ENCODE data around the gene WDFY4. TPM values are rescaled to one million over a fixed set of nuclear protein-coding genes. Genes with fewer than 3 reads are reported as not detected.

WDFY4 gene, protein sequence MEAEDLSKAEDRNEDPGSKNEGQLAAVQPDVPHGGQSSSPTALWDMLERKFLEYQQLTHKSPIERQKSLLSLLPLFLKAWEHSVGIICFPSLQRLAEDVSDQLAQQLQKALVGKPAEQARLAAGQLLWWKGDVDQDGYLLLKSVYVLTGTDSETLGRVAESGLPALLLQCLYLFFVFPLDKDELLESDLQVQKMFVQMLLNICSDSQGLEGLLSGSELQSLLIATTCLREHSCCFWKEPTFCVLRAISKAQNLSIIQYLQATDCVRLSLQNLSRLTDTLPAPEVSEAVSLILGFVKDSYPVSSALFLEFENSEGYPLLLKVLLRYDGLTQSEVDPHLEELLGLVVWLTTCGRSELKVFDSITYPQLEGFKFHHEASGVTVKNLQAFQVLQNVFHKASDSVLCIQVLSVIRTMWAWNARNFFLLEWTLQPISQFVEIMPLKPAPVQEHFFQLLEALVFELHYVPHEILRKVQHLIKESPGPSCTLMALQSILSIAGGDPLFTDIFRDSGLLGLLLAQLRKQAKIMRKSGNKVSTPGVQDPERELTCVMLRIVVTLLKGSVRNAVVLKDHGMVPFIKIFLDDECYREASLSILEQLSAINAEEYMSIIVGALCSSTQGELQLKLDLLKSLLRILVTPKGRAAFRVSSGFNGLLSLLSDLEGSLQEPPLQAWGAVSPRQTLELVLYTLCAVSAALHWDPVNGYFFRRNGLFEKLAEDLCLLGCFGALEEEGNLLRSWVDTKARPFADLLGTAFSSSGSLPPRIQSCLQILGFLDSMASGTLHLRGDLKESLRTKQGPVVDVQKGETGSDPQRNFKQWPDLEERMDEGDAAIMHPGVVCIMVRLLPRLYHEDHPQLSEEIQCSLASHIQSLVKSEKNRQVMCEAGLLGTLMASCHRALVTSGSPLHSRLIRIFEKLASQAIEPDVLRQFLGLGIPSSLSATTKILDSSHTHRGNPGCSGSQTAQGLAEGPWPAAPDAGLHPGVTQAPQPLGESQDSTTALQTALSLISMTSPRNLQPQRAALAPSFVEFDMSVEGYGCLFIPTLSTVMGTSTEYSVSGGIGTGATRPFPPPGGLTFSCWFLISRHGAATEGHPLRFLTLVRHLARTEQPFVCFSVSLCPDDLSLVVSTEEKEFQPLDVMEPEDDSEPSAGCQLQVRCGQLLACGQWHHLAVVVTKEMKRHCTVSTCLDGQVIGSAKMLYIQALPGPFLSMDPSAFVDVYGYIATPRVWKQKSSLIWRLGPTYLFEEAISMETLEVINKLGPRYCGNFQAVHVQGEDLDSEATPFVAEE (N-terminal part only)
- total RNA-seq, result not detected in 2 replicates

GRCh38 chr10:48684792-48685623 is at the start of gene WDFY4:
Gene WDFY4 (plus strand): TSS chr10:48684873. CDS start chr10:48709733, 24,860 bp downstream.

DNA sequence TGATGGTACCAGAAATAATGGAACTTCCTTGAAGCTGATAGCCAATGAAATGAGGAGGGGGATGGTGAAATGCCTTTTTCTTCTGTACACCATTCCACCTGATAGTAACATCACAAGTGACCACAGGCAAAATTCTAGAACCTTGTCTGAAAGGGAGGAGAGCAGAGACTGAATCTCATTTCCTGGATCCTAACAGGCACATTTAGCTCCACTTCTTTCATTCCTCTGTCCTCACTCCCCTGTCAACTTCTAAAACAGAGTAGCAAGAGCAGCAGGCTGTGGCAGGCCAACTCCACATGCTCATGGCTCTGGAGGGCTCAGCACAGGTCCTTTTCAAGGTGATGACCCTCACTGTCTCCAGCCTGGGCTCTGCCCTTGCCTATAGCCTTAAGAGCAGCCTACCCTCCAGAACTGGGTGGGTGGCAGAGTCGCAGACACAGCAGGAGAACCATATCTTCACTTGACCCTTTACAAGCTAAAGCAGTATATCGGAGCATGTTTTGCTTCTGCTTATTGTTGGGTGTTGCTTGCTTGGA is 255.2 kb downstream of the WDFY4 start, which contains the start of gene LRRC18:
LRRC18 (minus strand) TSS at position 51 of the 536 bp plus-strand sequence. CDS start 25,685 bp downstream, outside the sequence.

Other genes starting within 250 kb of the WDFY4 start
- gene ARHGAP22, start 79.8 kb upstream of the WDFY4 start, total RNA-seq, result 7.6 and 17.3 TPM in 2 replicates

Data from cardiac atrium fibroblast (primary cell).